Cortex of kidney (tissue), 1 donor: Measurements from ENCODE around the gene APOO.

Source experiments
- DNase-seq: peaks from one replicate; lab custom pipeline; 2025; lab: John Stamatoyannopoulos, UW

APOO gene

GRCh38 chrX:23907498-23908218, at the start of gene APOO, which contains the start of gene CXorf58:
TSS of gene APOO (minus strand) at chrX:23907938. CDS start at chrX:23907702, 236 bp downstream.
TSS of gene CXorf58 (plus strand) at chrX:23908006. CDS start at chrX:23910303, 2,297 bp downstream.
- peak; percentile 8 for DNase-seq

GRCh38 chrX:23954396-23954795, 46.7 kb upstream of the APOO start:
- DNase-seq, result no peak

GRCh38 chrX:23953908-23954269, 46.2 kb upstream of the APOO start:
- DNase-seq, result no peak

GRCh38 chrX:23952984-23953907, 45.5 kb upstream of the APOO start:
- DNase-seq, result no peak

- DNase-seq, result no peak
These were observed 44.7 kb upstream of the APOO start for GRCh38 chrX:23952391-23952790.

- no peak for DNase-seq
These were observed 37.5 kb upstream of the APOO start for GRCh38 chrX:23945206-23945605.

- no peak for DNase-seq
These were observed 36.5 kb upstream of the APOO start for GRCh38 chrX:23944234-23944633.

GRCh38 chrX:23939203-23939602, 31.5 kb upstream of the APOO start:
- DNase-seq, result no peak

GRCh38 chrX:23938690-23939089, 31.0 kb upstream of the APOO start:
- no peak for DNase-seq

GRCh38 chrX:23937100-23937499, 29.4 kb upstream of the APOO start:
- no peak for DNase-seq

GRCh38 chrX:23936180-23936579, 28.4 kb upstream of the APOO start:
- no peak for DNase-seq

GRCh38 chrX:23935106-23935505, 27.4 kb upstream of the APOO start:
- no peak for DNase-seq

- DNase-seq, result no peak
These were observed 24.3 kb upstream of the APOO start for GRCh38 chrX:23932046-23932445.

- no peak for DNase-seq
These were observed 23.3 kb upstream of the APOO start for GRCh38 chrX:23930894-23931604.

GRCh38 chrX:23926015-23926414, 18.3 kb upstream of the APOO start:
- DNase-seq, result no peak

- DNase-seq, result no peak
These were observed 12.1 kb upstream of the APOO start for GRCh38 chrX:23919706-23920320.

- DNase-seq, result no peak
These were observed 11.4 kb upstream of the APOO start for GRCh38 chrX:23919148-23919547.

GRCh38 chrX:23911126-23911835, 3.5 kb upstream of the APOO start:
- no peak for DNase-seq

GRCh38 chrX:23908219-23909004, 674 bp upstream of the APOO start:
- DNase-seq, result no peak

- no peak for DNase-seq
These were observed 634 bp downstream of the APOO start for GRCh38 chrX:23907111-23907497.

- no peak for DNase-seq
These were observed 3.6 kb downstream of the APOO start for GRCh38 chrX:23904096-23904495.
